Stomach (tissue), 9 donors: ENCODE measurements around the gene EPYC. TPM values are rescaled to one million over a fixed set of nuclear protein-coding genes. Genes with fewer than 3 reads are reported as not detected.

Source experiments
- DNase-seq, 2 donors: peaks; one replicate each; pipeline versions ENCODE4 v3.0.0 to v3.0.0-alpha.2; 2013 to 2019
- H3K27ac ChIP-seq, 5 donors: fragments of 200-600 bp in 4 of 5; sonication (generic) in 4 of 5; one replicate each; pipeline ENCODE4 v1.5.1; 2013 to 2019; ENCODE audit warnings: mild to moderate bottlenecking in 1 of 5, moderate library complexity in 1 of 5
- H3K27me3 ChIP-seq, 3 donors: fragments of 200-600 bp; sonication (generic); one replicate each; pipeline ENCODE4 v1.5.1; 2017 to 2019; ENCODE audit warnings: mixed run types in 1 of 3
- H3K36me3 ChIP-seq, 4 donors: fragments of 200-600 bp; sonication (generic); 1 replicate in 3 of 4; 2 replicates in 1 of 4; pipeline ENCODE4 v1.5.1; 2016 to 2019
- H3K4me1 ChIP-seq, 4 donors: fragments of 200-600 bp; sonication (generic); one replicate each; pipeline ENCODE4 v1.5.1; 2016 to 2019
- H3K4me3 ChIP-seq, 4 donors: fragments of 200-600 bp; sonication (generic) in 3 of 4; one replicate each; pipeline ENCODE4 v1.5.1; 2016 to 2019; ENCODE audit warnings: mild to moderate bottlenecking in 1 of 4
- H3K9me3 ChIP-seq, 4 donors: fragments of 200-600 bp; sonication (generic); one replicate each; pipeline ENCODE4 v1.5.1; 2016 to 2019
- CTCF ChIP-seq, 7 experiments: fragments of 450-650 bp in 4 of 7; fragments of 200-600 bp in 3 of 7; sonication (generic) in 3 of 7; IDR thresholded peaks; one replicate each; pipeline ENCODE4 v1.5.1; 2016 to 2019; ENCODE audit warnings: antibody characterized with exemption in 7 of 7, control low read depth in 2 of 7, mild to moderate bottlenecking in 1 of 7
- EP300 ChIP-seq: sonication (generic); formaldehyde crosslinking; IDR thresholded peaks from one replicate; pipeline ENCODE4 v1.6.1; 2017; ENCODE audit warnings: antibody characterized with exemption
- POLR2A ChIP-seq, 4 donors: fragments of 450-650 bp; IDR thresholded peaks; one replicate each; pipeline ENCODE4 v1.6.1; 2016; ENCODE audit warnings: antibody characterized with exemption in 4 of 4, control low read depth in 2 of 4, mild to moderate bottlenecking in 1 of 4, moderate library complexity in 1 of 4
- POLR2AphosphoS5 ChIP-seq, 3 donors: sonication (generic); formaldehyde crosslinking; IDR thresholded peaks; one replicate each; pipeline ENCODE4 v1.6.1; 2016; ENCODE audit warnings: antibody characterized with exemption in 3 of 3
- WGBS, 5 donors: extraction: QIAGEN DNeasy Blood & Tissue Kit in 3 of 5; methylation state at CpG; one replicate each; pipeline versions ENCODE4 v1.1.5 to v1.1.7; 2013 to 2018; 5-methylcytosine and 5-hydroxymethylcytosine counted together
- intact Hi-C: fragments of 100-400 bp; cut with DNase I; formaldehyde crosslinking; loops from one replicate; pipeline ENCODE4 v1.15.1; 2023; ENCODE audit warnings: low total_unique reads
- polyA plus RNA-seq, 3 donors: library from polyadenylated mRNA; stranded (reverse); fragments of 200-250 nt; gene quantifications; one replicate each; pipeline ENCODE4 v1.2.3, GENCODE V29; 2013
- total RNA-seq, 5 donors: library from RNA; depleted of rRNA; stranded (reverse); fragments of >200 nt; gene quantifications; one replicate each; pipeline versions ENCODE4 v1.1.0 to v1.2.3, GENCODE V29; 2014 to 2016
- donor health status: healthy with polysubstance abuse.
- donor health status: Bipolar disorder and iron deficiency.
- donor health status: healthy.

Gene EPYC
- total and polyA plus RNA-seq, 8 donors, result not detected

GRCh38 chr12:90984114-90984513, 20.7 kb downstream of the EPYC start:
- no peak overlapping the region for H3K27ac ChIP-seq
- TF ChIP-seq CTCF (IDR thresholded peaks at IDR 0.05) (no peak), EP300 (no peak), POLR2AphosphoS5 (IDR thresholded peaks at IDR 0.05) (no peak), POLR2A (IDR thresholded peaks at IDR 0.05) (no peak)
- H3K4me3 ChIP-seq, result no peak overlapping the region
- no peaks in the 10 kb centered on the region for H3K4me1 ChIP-seq
- no peaks in the 10 kb centered on the region for H3K9me3 ChIP-seq
- no peak for DNase-seq
- H3K36me3 ChIP-seq, result no peaks in the 10 kb centered on the region
- H3K27me3 ChIP-seq, result no peaks in the 10 kb centered on the region
- 81 to 85% (median 84%) methylated on average over 3 of the region's 3 CpGs for WGBS, 5 donors
- intact Hi-C loops, result loop anchor here (10.0 kb wide), 1 partner anchor 351 kb away; no protein-coding TSS in a partner anchor

- no peak for DNase-seq
- WGBS, 5 donors, result 93 to 100% (median 97%) methylated on average over 1 of the region's 1 CpG
- H3K27me3 ChIP-seq, result no peaks in the 10 kb centered on the region
- no peaks in the 10 kb centered on the region for H3K4me1 ChIP-seq
- TF ChIP-seq EP300 (no peak), CTCF (IDR thresholded peaks at IDR 0.05) (no peak), POLR2AphosphoS5 (IDR thresholded peaks at IDR 0.05) (no peak), POLR2A (IDR thresholded peaks at IDR 0.05) (no peak)
- no peaks in the 10 kb centered on the region for H3K36me3 ChIP-seq
- intact Hi-C loops, result loop anchor here (10.0 kb wide), 1 partner anchor 353 kb away; no protein-coding TSS in a partner anchor
- H3K9me3 ChIP-seq, result no peaks in the 10 kb centered on the region
- no peak overlapping the region for H3K27ac ChIP-seq
- no peak overlapping the region for H3K4me3 ChIP-seq
These were observed 22.6 kb downstream of the EPYC start for GRCh38 chr12:90982170-90982569.

DNA sequence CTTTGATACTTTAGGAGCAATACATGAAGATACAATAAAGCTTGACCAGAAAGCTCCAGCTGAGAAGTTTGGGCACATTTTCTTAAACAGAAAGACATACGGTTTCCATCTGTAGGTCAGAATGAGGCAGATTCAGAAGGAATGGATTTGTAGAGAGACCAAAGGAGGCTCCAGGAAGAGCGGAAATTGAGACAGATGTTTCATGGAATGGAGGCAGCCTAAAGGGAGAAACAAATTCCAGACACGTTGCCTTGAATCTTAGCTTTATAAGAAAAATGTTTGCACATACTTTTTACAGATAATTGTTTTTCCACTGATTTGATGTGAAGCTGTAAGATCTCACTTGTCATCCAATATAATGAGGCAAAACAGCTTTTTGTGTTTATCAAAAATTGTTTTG, 24.8 kb downstream of the EPYC start:
- Histone ChIP-seq H3K27me3 (no peaks in the 10 kb centered on the region), H3K9me3 (no peaks in the 10 kb centered on the region), H3K36me3 (no peaks in the 10 kb centered on the region), H3K27ac (peak overlapping the region in 2 of 5 donors; percentile 21 to 24), H3K4me1 (no peaks in the 10 kb centered on the region), H3K4me3 (no peak overlapping the region)
- DNase-seq, result peak in 1 of 2 donors; percentile 84
- TF ChIP-seq EP300 (no peak), CTCF (IDR thresholded peaks at IDR 0.05) (no peak), POLR2AphosphoS5 (IDR thresholded peaks at IDR 0.05) (no peak), POLR2A (IDR thresholded peaks at IDR 0.05) (no peak)
- intact Hi-C loops, result loop anchor here (10.0 kb wide), 2 partner anchors 355 to 375 kb away; no protein-coding TSS in a partner anchor
- WGBS, 5 donors, result 61 to 73% (median 63%) methylated on average over 3 of the region's 3 CpGs

GRCh38 chr12:90979019-90979418, 25.8 kb downstream of the EPYC start:
- WGBS, 5 donors, result 74 to 89% (median 81%) methylated on average over 3 of the region's 3 CpGs
- Histone ChIP-seq H3K9me3 (no peaks in the 10 kb centered on the region), H3K27ac (peak overlapping the region in 1 of 5 donors; percentile 24), H3K36me3 (no peaks in the 10 kb centered on the region), H3K27me3 (no peaks in the 10 kb centered on the region), H3K4me3 (no peak overlapping the region), H3K4me1 (no peaks in the 10 kb centered on the region)
- intact Hi-C loops, result loop anchor here (10.0 kb wide), 1 partner anchor 376 kb away; no protein-coding TSS in a partner anchor
- DNase-seq, result no peak
- TF ChIP-seq POLR2A (IDR thresholded peaks at IDR 0.05) (no peak), POLR2AphosphoS5 (IDR thresholded peaks at IDR 0.05) (no peak), CTCF (IDR thresholded peaks at IDR 0.05) (no peak), EP300 (no peak)
